Upper lobe of left lung (tissue), 6 donors: ENCODE results near the gene TC2N. TPM values are rescaled to one million over a fixed set of nuclear protein-coding genes. Genes with fewer than 3 reads are reported as not detected.

Experiments used
- ATAC-seq, 2 donors: fragments of 200-7000 bp; cut with Tn5 transposase; one replicate each; pipeline ENCODE4 v1.9.1; 2022; ENCODE audit warnings: mild to moderate bottlenecking in 2 of 2, moderate library complexity in 2 of 2; ENCODE audit not compliant: low FRiP score in 2 of 2
- DNase-seq, 2 donors: peaks; one replicate each; pipeline ENCODE4 v3.0.0-alpha.2; 2019 to 2020
- H3K27ac ChIP-seq, 4 donors: fragments of 200-600 bp; sonication (generic); one replicate each; pipeline ENCODE4 v1.5.1; 2016 to 2019
- H3K27me3 ChIP-seq, 4 donors: fragments of 200-600 bp; sonication (generic); one replicate each; pipeline ENCODE4 v1.5.1; 2017 to 2019
- H3K36me3 ChIP-seq, 4 donors: fragments of 200-600 bp; sonication (generic); one replicate each; pipeline ENCODE4 v1.5.1; 2016 to 2019
- H3K4me1 ChIP-seq, 4 donors: fragments of 200-600 bp; sonication (generic); one replicate each; pipeline ENCODE4 v1.5.1; 2018 to 2019
- H3K4me3 ChIP-seq, 4 donors: fragments of 200-600 bp; sonication (generic); one replicate each; pipeline ENCODE4 v1.5.1; 2017 to 2019; ENCODE audit warnings: mild to moderate bottlenecking in 2 of 4, moderate library complexity in 1 of 4
- H3K9me3 ChIP-seq, 4 donors: fragments of 200-600 bp; sonication (generic); one replicate each; pipeline ENCODE4 v1.5.1; 2018 to 2019
- EP300 ChIP-seq, 4 donors: sonication (generic); formaldehyde crosslinking; IDR thresholded peaks; one replicate each; pipeline ENCODE4 v1.5.1; 2017; ENCODE audit warnings: antibody characterized with exemption in 4 of 4, control low read depth in 2 of 4
- POLR2A ChIP-seq, 4 donors: fragments of 450-650 bp; IDR thresholded peaks; one replicate each; pipeline ENCODE4 v1.5.1; 2016 to 2017; ENCODE audit warnings: antibody characterized with exemption in 4 of 4, mild to moderate bottlenecking in 2 of 4
- POLR2AphosphoS5 ChIP-seq, 2 donors: sonication (generic); formaldehyde crosslinking; IDR thresholded peaks; one replicate each; pipeline ENCODE4 v1.5.1; 2017; ENCODE audit warnings: antibody characterized with exemption in 2 of 2
- WGBS, 2 donors: methylation state at CpG; one replicate each; pipeline ENCODE4 v1.1.5; 2017 to 2018; 5-methylcytosine and 5-hydroxymethylcytosine counted together
- total RNA-seq, 6 donors: library from RNA; depleted of rRNA in 4 of 6; stranded (reverse); fragments of >200 nt in 4 of 6; gene quantifications; one replicate each; pipeline versions ENCODE4 v1.1.0 to v1.2.1, GENCODE V29; 2016 to 2021
- TF ChIP-seq, protein P1 (sequence below), 6 experiments: fragments of 450-650 bp in 4 of 6; fragments of 200-600 bp in 2 of 6; sonication (generic) in 2 of 6; IDR thresholded peaks; one replicate each; pipeline ENCODE4 v1.5.1; 2016 to 2019; ENCODE audit warnings: antibody characterized with exemption in 6 of 6
- donor health status: DM: no; HTN: no; CAD: no; lungs with moderate emphysema.
- donor health status: DM: no; HTN: yes; CAD: no; lungs with severe emphysema.

The TC2N gene
- total RNA-seq, 6 donors from 2014 or later: 21.0 to 121 (median 49.6) TPM

DNA sequence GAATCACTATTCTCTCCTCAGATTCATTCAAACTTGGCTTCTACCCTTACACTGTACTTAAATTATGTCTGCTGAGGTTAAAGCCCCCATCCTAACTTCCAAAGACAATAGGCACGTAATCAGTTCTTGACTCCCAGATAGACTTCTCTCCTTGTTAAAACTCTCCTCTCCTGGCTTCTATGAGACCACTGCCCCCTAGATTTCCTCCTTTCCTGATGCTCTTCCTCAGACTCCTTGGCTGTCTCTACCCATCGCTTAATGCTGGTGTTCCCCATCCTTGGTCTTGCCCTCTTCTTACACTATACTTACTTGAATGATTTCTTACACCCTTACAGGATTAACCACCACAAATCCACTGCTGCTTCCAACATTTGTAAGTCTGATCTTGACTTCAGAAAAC lies 32.8 kb downstream of the TC2N start:
- Histone ChIP-seq H3K27me3 (peaks cover 0 to 9% (median 5%) of the 10 kb centered on the region in 4 donors), H3K36me3 (no peaks in the 10 kb centered on the region), H3K9me3 (no peaks in the 10 kb centered on the region), H3K4me3 (peak overlapping the region in 3 of 4 donors; percentile 56 to 72 (median 64)), H3K27ac (peak overlapping the region in 3 of 4 donors; percentile 4 to 56 (median 9)), H3K4me1 (peaks cover 10 to 17% (median 12%) of the 10 kb centered on the region in 4 donors)
- ATAC-seq: no peak
- 48 to 67% methylated on average over 2 of the region's 2 CpGs for WGBS, 2 donors
- no peak for TF ChIP-seq EP300 (IDR thresholded peaks at IDR 0.05)
- no peak for TF ChIP-seq POLR2AphosphoS5 (IDR thresholded peaks at IDR 0.05)
- TF ChIP-seq POLR2A (IDR thresholded peaks at IDR 0.05): no peak
- no peak for DNase-seq

DNA sequence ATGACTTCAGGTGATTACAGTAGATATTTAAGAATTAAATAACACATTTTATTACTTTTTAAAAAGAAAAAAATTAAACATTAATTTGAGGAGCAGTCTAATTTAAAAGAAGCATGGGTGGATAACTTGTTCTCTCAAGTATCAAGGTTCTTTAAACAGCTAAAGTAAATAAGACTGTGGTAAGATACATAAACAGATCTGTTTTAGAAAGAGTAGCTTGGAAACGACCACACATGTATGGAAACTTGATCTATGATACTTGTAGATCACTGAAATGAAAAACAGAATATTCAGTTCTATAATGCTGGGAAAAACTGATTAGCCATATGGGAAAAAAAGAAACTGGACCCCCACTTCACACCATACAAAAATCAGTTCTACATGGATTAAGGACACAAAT lies 36.0 kb downstream of the TC2N start:
- no peaks in the 10 kb centered on the region for H3K9me3 ChIP-seq
- peaks cover 0 to 5% (median 4%) of the 10 kb centered on the region in 4 donors for H3K27me3 ChIP-seq
- no peak overlapping the region for H3K4me3 ChIP-seq
- no peaks in the 10 kb centered on the region for H3K36me3 ChIP-seq
- no peak for DNase-seq
- no peak for TF ChIP-seq POLR2AphosphoS5 (IDR thresholded peaks at IDR 0.05)
- TF ChIP-seq, protein P1, sequence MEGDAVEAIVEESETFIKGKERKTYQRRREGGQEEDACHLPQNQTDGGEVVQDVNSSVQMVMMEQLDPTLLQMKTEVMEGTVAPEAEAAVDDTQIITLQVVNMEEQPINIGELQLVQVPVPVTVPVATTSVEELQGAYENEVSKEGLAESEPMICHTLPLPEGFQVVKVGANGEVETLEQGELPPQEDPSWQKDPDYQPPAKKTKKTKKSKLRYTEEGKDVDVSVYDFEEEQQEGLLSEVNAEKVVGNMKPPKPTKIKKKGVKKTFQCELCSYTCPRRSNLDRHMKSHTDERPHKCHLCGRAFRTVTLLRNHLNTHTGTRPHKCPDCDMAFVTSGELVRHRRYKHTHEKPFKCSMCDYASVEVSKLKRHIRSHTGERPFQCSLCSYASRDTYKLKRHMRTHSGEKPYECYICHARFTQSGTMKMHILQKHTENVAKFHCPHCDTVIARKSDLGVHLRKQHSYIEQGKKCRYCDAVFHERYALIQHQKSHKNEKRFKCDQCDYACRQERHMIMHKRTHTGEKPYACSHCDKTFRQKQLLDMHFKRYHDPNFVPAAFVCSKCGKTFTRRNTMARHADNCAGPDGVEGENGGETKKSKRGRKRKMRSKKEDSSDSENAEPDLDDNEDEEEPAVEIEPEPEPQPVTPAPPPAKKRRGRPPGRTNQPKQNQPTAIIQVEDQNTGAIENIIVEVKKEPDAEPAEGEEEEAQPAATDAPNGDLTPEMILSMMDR (IDR thresholded peaks at IDR 0.05): no peak
- TF ChIP-seq EP300 (IDR thresholded peaks at IDR 0.05): no peak
- TF ChIP-seq POLR2A (IDR thresholded peaks at IDR 0.05): no peak
- no peak for ATAC-seq
- 13 to 26% methylated on average over 1 of the region's 1 CpG for WGBS, 2 donors
- peak overlapping the region; percentile 9 to 48 (median 19) for H3K27ac ChIP-seq
- H3K4me1 ChIP-seq: peaks cover 3 to 8% (median 4%) of the 10 kb centered on the region in 4 donors

DNA sequence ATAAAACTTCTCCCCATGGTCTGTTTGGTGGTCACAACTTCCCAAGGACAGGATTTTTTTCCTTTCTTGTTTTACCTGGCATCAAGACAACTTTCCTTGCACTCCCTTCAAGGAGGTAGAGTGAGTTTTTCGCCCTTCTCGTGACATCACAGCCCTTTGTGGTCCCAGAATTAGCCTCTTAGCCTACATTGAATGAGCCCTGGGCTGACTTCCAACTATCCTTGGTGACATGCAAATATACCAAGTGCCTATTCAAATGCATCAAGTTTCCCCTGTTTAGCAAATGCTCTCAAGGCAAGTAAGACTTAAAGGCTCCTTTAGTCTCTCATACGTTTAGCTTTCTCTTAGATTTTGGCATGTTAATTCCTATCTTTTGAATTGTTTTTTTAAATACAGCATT lies 36.6 kb downstream of the TC2N start:
- H3K27ac ChIP-seq: peak overlapping the region in 3 of 4 donors; percentile 29 to 48 (median 41)
- no peaks in the 10 kb centered on the region for H3K36me3 ChIP-seq
- no peaks in the 10 kb centered on the region for H3K27me3 ChIP-seq
- ATAC-seq (peak; percentile 65 to 86), DNase-seq (peak in 1 of 2 donors; percentile 87)
- TF ChIP-seq, protein P1 (IDR thresholded peaks at IDR 0.05): no peak
- TF ChIP-seq POLR2AphosphoS5 (IDR thresholded peaks at IDR 0.05) (peak in 1 of 2 donors; percentile 25), EP300 (IDR thresholded peaks at IDR 0.05) (peak in 1 of 4 donors; percentile 82), POLR2A (IDR thresholded peaks at IDR 0.05) (no peak)
- H3K9me3 ChIP-seq: no peaks in the 10 kb centered on the region
- peaks cover 0 to 8% (median 3%) of the 10 kb centered on the region in 4 donors for H3K4me1 ChIP-seq
- no peak overlapping the region for H3K4me3 ChIP-seq
- 39 to 47% methylated on average over 3 of the region's 3 CpGs for WGBS, 2 donors

DNA sequence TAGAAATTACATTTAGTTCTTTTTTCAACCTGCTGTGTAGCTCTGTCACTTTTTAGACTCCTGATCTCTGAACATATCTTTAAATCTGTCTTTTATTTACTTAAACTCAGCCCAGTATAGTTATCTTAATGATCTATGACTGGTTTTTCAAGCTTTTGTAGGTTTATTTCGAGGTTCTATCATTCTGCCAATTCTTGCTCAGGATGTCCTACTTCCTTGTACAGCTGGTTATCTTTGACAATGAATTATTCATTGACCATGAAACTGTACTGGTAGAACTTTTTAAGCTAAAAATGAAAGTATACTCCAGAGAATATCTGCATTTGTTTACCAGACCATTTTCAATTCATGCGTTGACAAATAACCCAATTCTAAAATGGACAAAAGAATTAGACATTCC lies 37.8 kb downstream of the TC2N start:
- Histone ChIP-seq H3K27ac (no peak overlapping the region), H3K4me3 (no peak overlapping the region), H3K9me3 (no peaks in the 10 kb centered on the region), H3K27me3 (no peaks in the 10 kb centered on the region), H3K36me3 (no peaks in the 10 kb centered on the region), H3K4me1 (peaks cover 0 to 8% (median 3%) of the 10 kb centered on the region in 4 donors)
- TF ChIP-seq EP300 (IDR thresholded peaks at IDR 0.05) (no peak), POLR2A (IDR thresholded peaks at IDR 0.05) (no peak), POLR2AphosphoS5 (IDR thresholded peaks at IDR 0.05) (no peak)
- TF ChIP-seq, protein P1 (IDR thresholded peaks at IDR 0.05): no peak
- no peak for ATAC-seq
- no peak for DNase-seq
- 52 to 53% methylated on average over 2 of the region's 2 CpGs for WGBS, 2 donors

DNA sequence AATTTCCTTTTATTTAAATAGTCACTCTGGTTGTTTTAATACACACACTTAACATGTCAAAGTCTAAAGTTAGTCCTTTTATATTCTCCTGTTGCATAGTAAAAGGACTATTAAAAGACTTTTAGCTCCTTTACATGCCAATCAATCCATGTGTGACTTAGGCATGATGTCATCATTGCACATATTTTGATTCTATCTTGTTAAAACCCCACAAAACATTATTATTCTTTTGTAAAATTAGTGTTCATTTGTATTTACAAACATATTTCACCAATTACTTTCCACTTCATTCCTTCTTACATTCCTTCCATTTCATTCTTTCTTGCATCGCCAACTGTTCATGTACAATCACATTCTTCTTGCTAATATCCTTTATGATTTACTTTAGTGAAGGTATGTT lies 39.6 kb downstream of the TC2N start:
- Histone ChIP-seq H3K4me3 (no peak overlapping the region), H3K27ac (no peak overlapping the region), H3K36me3 (no peaks in the 10 kb centered on the region), H3K4me1 (peaks cover 0 to 8% (median 3%) of the 10 kb centered on the region in 4 donors), H3K27me3 (no peaks in the 10 kb centered on the region), H3K9me3 (no peaks in the 10 kb centered on the region)
- 84 to 86% methylated on average over 1 of the region's 1 CpG for WGBS, 2 donors
- no peak for DNase-seq
- no peak for TF ChIP-seq POLR2AphosphoS5 (IDR thresholded peaks at IDR 0.05)
- TF ChIP-seq, protein P1 (IDR thresholded peaks at IDR 0.05): no peak
- no peak for ATAC-seq
